Esophagus squamous epithelium (tissue), 4 donors: ENCODE results near the gene SLCO1B3.

Source experiments
- POLR2A ChIP-seq, 4 donors: fragments of 450-650 bp; IDR thresholded peaks; one replicate each; pipeline ENCODE4 v1.6.1; 2017; ENCODE audit warnings: antibody characterized with exemption in 4 of 4, mild to moderate bottlenecking in 4 of 4, moderate library complexity in 3 of 4
- TF ChIP-seq, protein P1 (sequence below), 6 experiments: fragments of 450-650 bp in 4 of 6; fragments of 200-600 bp in 2 of 6; sonication (generic) in 2 of 6; IDR thresholded peaks; one replicate each; pipeline ENCODE4 v1.5.1; 2016 to 2019; ENCODE audit warnings: antibody characterized with exemption in 6 of 6, mild to moderate bottlenecking in 4 of 6, moderate library complexity in 4 of 6

DNA sequence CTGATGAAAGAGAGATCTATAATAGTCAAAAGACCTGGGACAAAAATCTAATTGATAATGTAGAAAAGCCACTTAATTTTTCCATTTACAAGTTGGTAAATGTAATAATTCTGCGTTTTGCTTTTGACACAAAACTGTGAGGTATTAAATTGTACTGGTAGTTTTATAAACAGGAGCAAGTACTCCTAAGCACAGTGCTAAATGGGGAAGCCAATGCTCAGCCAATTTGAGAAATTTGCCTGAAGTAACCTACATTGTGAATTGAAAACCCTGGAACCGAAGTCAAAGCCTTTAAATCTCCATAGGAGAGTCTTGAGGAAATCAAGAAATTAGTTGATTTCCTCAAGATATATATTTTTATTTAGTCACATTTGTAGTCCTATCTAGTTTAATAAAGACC is 152.8 kb downstream of the SLCO1B3 start:
- TF ChIP-seq, protein P1, sequence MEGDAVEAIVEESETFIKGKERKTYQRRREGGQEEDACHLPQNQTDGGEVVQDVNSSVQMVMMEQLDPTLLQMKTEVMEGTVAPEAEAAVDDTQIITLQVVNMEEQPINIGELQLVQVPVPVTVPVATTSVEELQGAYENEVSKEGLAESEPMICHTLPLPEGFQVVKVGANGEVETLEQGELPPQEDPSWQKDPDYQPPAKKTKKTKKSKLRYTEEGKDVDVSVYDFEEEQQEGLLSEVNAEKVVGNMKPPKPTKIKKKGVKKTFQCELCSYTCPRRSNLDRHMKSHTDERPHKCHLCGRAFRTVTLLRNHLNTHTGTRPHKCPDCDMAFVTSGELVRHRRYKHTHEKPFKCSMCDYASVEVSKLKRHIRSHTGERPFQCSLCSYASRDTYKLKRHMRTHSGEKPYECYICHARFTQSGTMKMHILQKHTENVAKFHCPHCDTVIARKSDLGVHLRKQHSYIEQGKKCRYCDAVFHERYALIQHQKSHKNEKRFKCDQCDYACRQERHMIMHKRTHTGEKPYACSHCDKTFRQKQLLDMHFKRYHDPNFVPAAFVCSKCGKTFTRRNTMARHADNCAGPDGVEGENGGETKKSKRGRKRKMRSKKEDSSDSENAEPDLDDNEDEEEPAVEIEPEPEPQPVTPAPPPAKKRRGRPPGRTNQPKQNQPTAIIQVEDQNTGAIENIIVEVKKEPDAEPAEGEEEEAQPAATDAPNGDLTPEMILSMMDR (IDR thresholded peaks at IDR 0.05), result no peak
- no peak for TF ChIP-seq POLR2A (IDR thresholded peaks at IDR 0.05)
